Neutrophil (primary cell): Measurements from ENCODE around the gene RNF224.
A peak's percentile ranks its signal among the peaks of the same experiment; 100 is the strongest.

ENCODE experiments used
- H3K27ac ChIP-seq: fragments of 200-600 bp; sonication (generic); 2 replicates; pipeline ENCODE4 v1.5.1; 2016; ENCODE audit warnings: mild to moderate bottlenecking, moderate library complexity
- H3K27me3 ChIP-seq: fragments of 200-600 bp; sonication (generic); 2 replicates; pipeline ENCODE4 v1.6.0; 2016; ENCODE audit warnings: mild to moderate bottlenecking
- H3K36me3 ChIP-seq: fragments of 200-600 bp; sonication (generic); 2 replicates; pipeline ENCODE4 v1.5.1; 2017
- H3K4me1 ChIP-seq, 2 experiments: fragments of 200-600 bp in 1 of 2; sonication (generic) in 1 of 2; 1 replicate in 1 of 2; 2 replicates in 1 of 2; pipeline versions ENCODE4 v1.5.1 to v1.6.1; 2013 to 2016; ENCODE audit warnings: low read depth in 1 of 2, low read length in 1 of 2, mild to moderate bottlenecking in 1 of 2, moderate library complexity in 1 of 2; ENCODE audit not compliant: control insufficient read depth in 1 of 2, insufficient read depth in 1 of 2
- H3K4me3 ChIP-seq, 2 experiments: fragments of 200-600 bp in 1 of 2; sonication (generic) in 1 of 2; 1 replicate in 1 of 2; 2 replicates in 1 of 2; pipeline ENCODE4 v1.5.1; 2013 to 2016; ENCODE audit warnings: low read depth in 1 of 2, low read length in 1 of 2, mild to moderate bottlenecking in 1 of 2, moderate library complexity in 1 of 2
- H3K9me3 ChIP-seq: fragments of 200-600 bp; sonication (generic); 2 replicates; pipeline ENCODE4 v1.5.1; 2016
- TF ChIP-seq, protein P1 (sequence below): fragments of 200-600 bp; sonication (generic); IDR thresholded peaks from 2 replicates; pipeline ENCODE4 v1.5.1; 2016; ENCODE audit warnings: antibody characterized with exemption

RNF224 gene

GRCh38 chr9:137232510-137232909 is 5.2 kb downstream of the RNF224 start:
- Histone ChIP-seq H3K4me3 (no peak overlapping the region), H3K9me3 (no peaks in the 10 kb centered on the region), H3K4me1 (peaks cover 16 to 19% of the 10 kb centered on the region in 2 experiments), H3K27ac (no peak overlapping the region), H3K27me3 (peaks cover 64% of the 10 kb centered on the region), H3K36me3 (no peaks in the 10 kb centered on the region)
- TF ChIP-seq, protein P1, sequence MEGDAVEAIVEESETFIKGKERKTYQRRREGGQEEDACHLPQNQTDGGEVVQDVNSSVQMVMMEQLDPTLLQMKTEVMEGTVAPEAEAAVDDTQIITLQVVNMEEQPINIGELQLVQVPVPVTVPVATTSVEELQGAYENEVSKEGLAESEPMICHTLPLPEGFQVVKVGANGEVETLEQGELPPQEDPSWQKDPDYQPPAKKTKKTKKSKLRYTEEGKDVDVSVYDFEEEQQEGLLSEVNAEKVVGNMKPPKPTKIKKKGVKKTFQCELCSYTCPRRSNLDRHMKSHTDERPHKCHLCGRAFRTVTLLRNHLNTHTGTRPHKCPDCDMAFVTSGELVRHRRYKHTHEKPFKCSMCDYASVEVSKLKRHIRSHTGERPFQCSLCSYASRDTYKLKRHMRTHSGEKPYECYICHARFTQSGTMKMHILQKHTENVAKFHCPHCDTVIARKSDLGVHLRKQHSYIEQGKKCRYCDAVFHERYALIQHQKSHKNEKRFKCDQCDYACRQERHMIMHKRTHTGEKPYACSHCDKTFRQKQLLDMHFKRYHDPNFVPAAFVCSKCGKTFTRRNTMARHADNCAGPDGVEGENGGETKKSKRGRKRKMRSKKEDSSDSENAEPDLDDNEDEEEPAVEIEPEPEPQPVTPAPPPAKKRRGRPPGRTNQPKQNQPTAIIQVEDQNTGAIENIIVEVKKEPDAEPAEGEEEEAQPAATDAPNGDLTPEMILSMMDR, result no peak

DNA sequence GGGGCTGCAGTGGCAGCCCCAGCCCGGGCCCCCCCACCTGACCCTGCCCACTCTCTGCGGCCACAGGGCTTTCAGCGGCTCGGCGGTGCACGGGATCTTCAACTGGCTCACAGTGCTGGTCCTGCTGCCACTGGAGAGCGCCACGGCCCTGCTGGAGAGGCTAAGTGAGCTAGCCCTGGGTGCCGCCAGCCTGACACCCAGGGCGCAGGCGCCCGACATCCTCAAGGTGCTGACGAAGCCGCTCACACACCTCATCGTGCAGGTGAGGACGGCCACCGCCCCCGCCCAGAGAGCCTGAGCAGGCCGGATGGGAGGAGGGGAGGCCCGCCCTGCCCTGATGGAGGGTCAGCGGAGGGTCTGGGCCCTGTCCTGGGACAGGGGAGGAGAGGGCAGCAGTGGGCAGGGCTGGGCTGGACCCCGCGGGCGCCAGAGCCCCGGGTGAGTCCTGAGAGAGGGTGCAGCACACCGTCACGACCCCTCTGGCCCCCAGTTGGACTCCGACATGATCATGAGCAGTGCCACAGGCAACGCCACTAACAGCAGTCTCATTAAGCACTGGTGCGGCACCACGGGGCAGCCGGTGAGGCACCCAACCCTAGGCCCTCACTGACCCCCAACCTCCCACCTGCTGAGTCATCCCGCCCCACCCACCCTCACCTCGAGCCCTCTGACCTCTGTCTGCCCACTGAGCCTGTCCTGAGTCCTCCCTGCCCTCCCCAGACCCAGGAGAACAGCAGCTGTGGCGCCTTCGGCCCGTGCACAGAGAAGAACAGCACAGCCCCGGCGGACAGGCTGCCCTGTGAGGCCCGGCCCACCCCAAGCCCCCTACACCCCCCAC is 6.1 kb downstream of the RNF224 start:
- peaks cover 24 to 26% of the 10 kb centered on the region in 2 experiments for H3K4me1 ChIP-seq

DNA sequence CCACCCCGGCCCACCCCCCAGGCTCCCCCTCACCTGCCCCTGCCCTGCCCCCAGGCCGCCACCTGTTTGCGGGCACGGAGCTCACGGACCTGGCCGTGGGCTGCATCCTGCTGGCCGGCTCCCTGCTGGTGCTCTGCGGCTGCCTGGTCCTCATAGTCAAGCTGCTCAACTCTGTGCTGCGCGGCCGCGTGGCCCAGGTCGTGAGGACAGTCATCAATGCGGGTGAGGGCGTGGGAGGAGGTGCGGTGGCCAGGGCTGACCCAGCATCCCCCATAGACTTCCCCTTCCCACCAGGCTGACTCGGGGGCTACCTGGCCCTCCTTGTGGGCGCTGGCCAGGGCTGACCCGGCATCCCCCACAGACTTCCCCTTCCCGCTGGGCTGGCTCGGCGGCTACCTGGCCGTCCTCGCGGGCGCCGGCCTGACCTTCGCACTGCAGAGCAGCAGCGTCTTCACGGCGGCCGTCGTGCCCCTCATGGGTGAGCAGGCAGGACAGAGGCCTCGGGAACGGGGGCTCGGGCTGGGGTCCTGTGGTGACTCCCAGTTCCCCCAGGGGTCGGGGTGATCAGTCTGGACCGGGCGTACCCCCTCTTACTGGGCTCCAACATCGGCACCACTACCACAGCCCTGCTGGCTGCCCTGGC is 6.9 kb downstream of the RNF224 start:
- H3K9me3 ChIP-seq, result no peaks in the 10 kb centered on the region
- H3K4me3 ChIP-seq, result no peak overlapping the region
- H3K36me3 ChIP-seq, result no peaks in the 10 kb centered on the region
- TF ChIP-seq, protein P1, result no peak
- H3K4me1 ChIP-seq, result peaks cover 32 to 33% of the 10 kb centered on the region in 2 experiments
- no peak overlapping the region for H3K27ac ChIP-seq
- peaks cover 48% of the 10 kb centered on the region for H3K27me3 ChIP-seq

More for the DNA sequence above, 6.1 kb downstream of the RNF224 start:
- Histone ChIP-seq H3K9me3 (no peaks in the 10 kb centered on the region), H3K4me3 (no peak overlapping the region), H3K36me3 (no peaks in the 10 kb centered on the region), H3K27me3 (peaks cover 56% of the 10 kb centered on the region), H3K27ac (no peak overlapping the region)
- TF ChIP-seq, protein P1, result no peak

- H3K27me3 ChIP-seq, result peaks cover 40% of the 10 kb centered on the region
- H3K4me1 ChIP-seq, result peaks cover 36 to 37% of the 10 kb centered on the region in 2 experiments
- no peaks in the 10 kb centered on the region for H3K9me3 ChIP-seq
- no peak overlapping the region for H3K4me3 ChIP-seq
- H3K27ac ChIP-seq, result no peak overlapping the region
- TF ChIP-seq, protein P1, result no peak
- no peaks in the 10 kb centered on the region for H3K36me3 ChIP-seq
These were observed 7.6 kb downstream of the RNF224 start for GRCh38 chr9:137234758-137235423.

- H3K4me3 ChIP-seq, result peak overlapping the region in 1 of 2 experiments; percentile 57
- H3K4me1 ChIP-seq, result peaks cover 41 to 42% of the 10 kb centered on the region in 2 experiments
- TF ChIP-seq, protein P1, result no peak
- H3K27me3 ChIP-seq, result peaks cover 34% of the 10 kb centered on the region
- no peak overlapping the region for H3K27ac ChIP-seq
- H3K36me3 ChIP-seq, result no peaks in the 10 kb centered on the region
- H3K9me3 ChIP-seq, result no peaks in the 10 kb centered on the region
These were observed 8.3 kb downstream of the RNF224 start for GRCh38 chr9:137235424-137236237.
